BLaER1 treated with 17β-estradiol and CSF1 and Interleukin-3, amounts not matched to agents 10 nM and 100 nM (cell line): ENCODE data around the gene INPP5A.
"Not testable (repeated sequence)": the region's sequence is repeated elsewhere in the genome, so short reads cannot be mapped to it uniquely, and the experiment has no call there.

Experiments
- H3K27ac ChIP-seq, 11 experiments: shearing (Covaris generic); formaldehyde crosslinking; 2 replicates each; pipeline ENCODE4 v1.8.1; 2022
- H3K27me3 ChIP-seq, 11 experiments: shearing (Covaris generic); formaldehyde crosslinking; 2 replicates each; pipeline ENCODE4 v1.8.1; 2022
- H3K36me3 ChIP-seq, 11 experiments: shearing (Covaris generic); formaldehyde crosslinking; 2 replicates each; pipeline ENCODE4 v1.8.1; 2022
- H3K4me1 ChIP-seq, 10 experiments: shearing (Covaris generic); formaldehyde crosslinking; 2 replicates each; pipeline ENCODE4 v1.8.1; 2022
- H3K4me2 ChIP-seq, 11 experiments: shearing (Covaris generic); formaldehyde crosslinking; 2 replicates each; pipeline ENCODE4 v1.8.1; 2022
- H3K4me3 ChIP-seq, 10 experiments: shearing (Covaris generic); formaldehyde crosslinking; 2 replicates each; pipeline ENCODE4 v1.8.1; 2022
- H3K9ac ChIP-seq, 11 experiments: shearing (Covaris generic); formaldehyde crosslinking; 2 replicates each; pipeline ENCODE4 v1.8.1; 2022
- H3K9me3 ChIP-seq, 11 experiments: shearing (Covaris generic); formaldehyde crosslinking; replicated peaks in 1 of 11; 2 replicates each; pipeline ENCODE4 v1.8.1; 2022
- H4K20me1 ChIP-seq, 11 experiments: shearing (Covaris generic); formaldehyde crosslinking; 2 replicates each; pipeline ENCODE4 v1.8.1; 2022
- Cebpa-rat ChIP-seq, 11 experiments: shearing (Covaris generic); IDR thresholded peaks; 2 replicates each; pipeline ENCODE4 v1.8.1; 2022

The INPP5A gene

GRCh38 chr10:132813560-132814468 is 276.2 kb downstream of the INPP5A start:
- Histone ChIP-seq H3K27ac (no peak overlapping the region), H3K4me2 (peak overlapping the region in 3 of 11 experiments; percentile 5 to 38 (median 19); a peak in 3 of 22 replicates), H3K9ac (no peak overlapping the region), H3K36me3 (no peaks in the 10 kb centered on the region), H4K20me1 (peaks cover 0 to 21% (median 0%) of the 10 kb centered on the region in 11 experiments; a peak in 2 of 22 replicates), H3K4me3 (no peak overlapping the region), H3K27me3 (no peaks in the 10 kb centered on the region), H3K9me3 (peaks cover 0 to 15% (median 6%) of the 10 kb centered on the region in 11 experiments; a peak in 7 of 22 replicates), H3K4me1 (peaks cover 0 to 33% (median 21%) of the 10 kb centered on the region in 10 experiments; a peak in 12 of 20 replicates)
- no peak for TF ChIP-seq Cebpa-rat (IDR thresholded peaks at IDR 0.05)

- Histone ChIP-seq H3K4me3 (no peak overlapping the region), H3K9ac (no peak overlapping the region), H3K9me3 (peaks cover 4 to 19% (median 11%) of the 10 kb centered on the region in 11 experiments; a peak in 16 of 22 replicates), H3K27me3 (no peaks in the 10 kb centered on the region), H3K4me2 (peak overlapping the region in 4 of 11 experiments; percentile 5 to 38 (median 24); a peak in 4 of 22 replicates), H3K36me3 (no peaks in the 10 kb centered on the region), H3K27ac (no peak overlapping the region), H4K20me1 (peaks cover 0 to 21% (median 0%) of the 10 kb centered on the region in 11 experiments; a peak in 2 of 22 replicates), H3K4me1 (peaks cover 0 to 33% (median 21%) of the 10 kb centered on the region in 10 experiments; a peak in 12 of 20 replicates)
- TF ChIP-seq Cebpa-rat (IDR thresholded peaks at IDR 0.05): no peak
Measured at GRCh38 chr10:132814469-132814856, 276.9 kb downstream of the INPP5A start.

GRCh38 chr10:132815168-132815857 is 277.7 kb downstream of the INPP5A start:
- Histone ChIP-seq H3K27me3 (no peaks in the 10 kb centered on the region), H3K9me3 (peaks cover 11 to 27% (median 19%) of the 10 kb centered on the region in 11 experiments; a peak in 21 of 22 replicates), H3K27ac (no peak overlapping the region), H3K4me3 (no peak overlapping the region), H3K4me2 (peak overlapping the region in 7 of 11 experiments; percentile 11 to 43 (median 32); a peak in 12 of 22 replicates), H4K20me1 (peaks cover 0 to 13% (median 0%) of the 10 kb centered on the region in 11 experiments; a peak in 2 of 22 replicates), H3K4me1 (peaks cover 0 to 33% (median 21%) of the 10 kb centered on the region in 10 experiments; a peak in 12 of 20 replicates), H3K36me3 (no peaks in the 10 kb centered on the region), H3K9ac (no peak overlapping the region)
- no peak for TF ChIP-seq Cebpa-rat (IDR thresholded peaks at IDR 0.05)

GRCh38 chr10:132816718-132817117 is 279.1 kb downstream of the INPP5A start:
- Histone ChIP-seq H3K27ac (no peak overlapping the region), H4K20me1 (peaks cover 0 to 5% (median 0%) of the 10 kb centered on the region in 11 experiments; a peak in 2 of 22 replicates)
- no peak for TF ChIP-seq Cebpa-rat (IDR thresholded peaks at IDR 0.05)

GRCh38 chr10:132817701-132818211 is 280.2 kb downstream of the INPP5A start:
- Histone ChIP-seq H3K4me1 (peaks cover 0 to 33% (median 21%) of the 10 kb centered on the region in 10 experiments; a peak in 12 of 20 replicates), H3K4me2 (no peak overlapping the region), H3K4me3 (no peak overlapping the region), H3K36me3 (no peaks in the 10 kb centered on the region), H3K9me3 (peaks cover 27 to 52% (median 43%) of the 10 kb centered on the region in 11 experiments), H3K27me3 (no peaks in the 10 kb centered on the region), H4K20me1 (peaks cover 0 to 5% (median 0%) of the 10 kb centered on the region in 11 experiments; a peak in 2 of 22 replicates), H3K9ac (no peak overlapping the region), H3K27ac (no peak overlapping the region)
- no peak for TF ChIP-seq Cebpa-rat (IDR thresholded peaks at IDR 0.05)

More at GRCh38 chr10:132816718-132817117, 279.1 kb downstream of the INPP5A start:
- Histone ChIP-seq H3K36me3 (no peaks in the 10 kb centered on the region), H3K9me3 (peaks cover 17 to 41% (median 33%) of the 10 kb centered on the region in 11 experiments), H3K4me1 (peaks cover 0 to 33% (median 21%) of the 10 kb centered on the region in 10 experiments; a peak in 12 of 20 replicates), H3K9ac (no peak overlapping the region), H3K27me3 (no peaks in the 10 kb centered on the region), H3K4me2 (peak overlapping the region in 2 of 11 experiments; percentile 12 to 43; a peak in 3 of 22 replicates), H3K4me3 (no peak overlapping the region)

- Histone ChIP-seq H3K4me1 (peaks cover 0 to 21% (median 14%) of the 10 kb centered on the region in 10 experiments; a peak in 12 of 20 replicates), H3K9me3 (peaks cover 32 to 62% (median 52%) of the 10 kb centered on the region in 11 experiments), H3K4me3 (no peak overlapping the region), H3K4me2 (no peak overlapping the region), H3K27me3 (no peaks in the 10 kb centered on the region), H4K20me1 (no peaks in the 10 kb centered on the region; a peak in 1 of 22 replicates), H3K36me3 (no peaks in the 10 kb centered on the region), H3K9ac (no peak overlapping the region), H3K27ac (no peak overlapping the region)
- no peak for TF ChIP-seq Cebpa-rat (IDR thresholded peaks at IDR 0.05)
Measured at GRCh38 chr10:132820056-132820455, 282.5 kb downstream of the INPP5A start.

GRCh38 chr10:132825783-132826523 is 288.4 kb downstream of the INPP5A start:
- Histone ChIP-seq H3K4me3 (0 out of 20 replicates have a peak overlapping the region, but pooled peaks of 2 of the 10 experiments have one; percentile 10 to 33), H3K9me3 (peaks cover 38 to 53% (median 48%) of the 10 kb centered on the region in 11 experiments)
- not testable (repeated sequence) for H3K27ac ChIP-seq, H3K36me3 ChIP-seq, H4K20me1 ChIP-seq, H3K27me3 ChIP-seq, H3K4me2 ChIP-seq, H3K9ac ChIP-seq, H3K4me1 ChIP-seq
